Measurements from ENCODE around the gene EGFR.

Gene EGFR

GRCh38 chr7:55198634-55199392, 180.0 kb downstream of the EGFR start:
- no peak for DNase-seq

GRCh38 chr7:55199418-55199817, 180.6 kb downstream of the EGFR start:
- no peak for DNase-seq

- no peak for DNase-seq
These were observed 181.6 kb downstream of the EGFR start for GRCh38 chr7:55200441-55200840.

GRCh38 chr7:55202150-55202913, 183.5 kb downstream of the EGFR start:
- DNase-seq, result no peak

- no peak for DNase-seq
These were observed 184.5 kb downstream of the EGFR start for GRCh38 chr7:55203300-55203699.

- no peak for DNase-seq
These were observed 186.5 kb downstream of the EGFR start for GRCh38 chr7:55205124-55205955.

GRCh38 chr7:55206235-55207029, 187.6 kb downstream of the EGFR start:
- DNase-seq, result no peak

GRCh38 chr7:55207436-55208125, 188.8 kb downstream of the EGFR start:
- DNase-seq, result no peak

- DNase-seq, result no peak
These were observed 190.5 kb downstream of the EGFR start for GRCh38 chr7:55209366-55209765.

- DNase-seq, result no peak
These were observed 191.4 kb downstream of the EGFR start for GRCh38 chr7:55210176-55210575.

- no peak for DNase-seq
These were observed 191.9 kb downstream of the EGFR start for GRCh38 chr7:55210716-55211115.

- DNase-seq, result no peak
These were observed 192.9 kb downstream of the EGFR start for GRCh38 chr7:55211726-55212125.

- DNase-seq, result no peak
These were observed 193.4 kb downstream of the EGFR start for GRCh38 chr7:55212176-55212575.

GRCh38 chr7:55212838-55213237, 194.0 kb downstream of the EGFR start:
- DNase-seq, result no peak

GRCh38 chr7:55214707-55215106, 195.9 kb downstream of the EGFR start:
- DNase-seq, result no peak

- no peak for DNase-seq
These were observed 204.2 kb downstream of the EGFR start for GRCh38 chr7:55223023-55223422.

GRCh38 chr7:55224111-55224510, 205.3 kb downstream of the EGFR start:
- no peak for DNase-seq

GRCh38 chr7:55224810-55225209, 206.0 kb downstream of the EGFR start:
- no peak for DNase-seq

GRCh38 chr7:55230014-55230413, 211.2 kb downstream of the EGFR start:
- no peak for DNase-seq

GRCh38 chr7:55231736-55232280, 213.0 kb downstream of the EGFR start:
- DNase-seq, result no peak

GRCh38 chr7:55233001-55233400, 214.2 kb downstream of the EGFR start:
- no peak for DNase-seq

- no peak for DNase-seq
These were observed 215.6 kb downstream of the EGFR start for GRCh38 chr7:55234408-55234807.

All from NCI-H1694 treated with DMSO at 0.1 percent for 48 hours (cell line).